Fibroblast of lung (primary cell): Measurements from ENCODE around the gene ACSF2.

Experiments used
- CTCF ChIP-seq, 2 donors: IDR thresholded peaks in 1 of 2; conservative IDR thresholded peaks in 1 of 2; 1 replicate in 1 of 2; 2 replicates in 1 of 2; pipeline ENCODE4 v1.5.1; 2011 to 2012; ENCODE audit warnings: low read length in 2 of 2, control low read depth in 1 of 2, inconsistent platforms in 1 of 2, low read depth in 1 of 2, mild to moderate bottlenecking in 1 of 2
- EZH2 ChIP-seq: IDR thresholded peaks from 2 replicates; pipeline ENCODE4 v1.5.1; 2012; ENCODE audit warnings: low read length, control low read depth, mild to moderate bottlenecking; ENCODE audit errors: missing control alignments

- TF ChIP-seq CTCF (conservative IDR thresholded peaks at IDR 0.05 in 1 of 2, IDR thresholded peaks at IDR 0.05 in 1 of 2; ENCODE audit: low read depth in 1 of 2, low read length in 2 of 2) (no peak), EZH2 (no peak)
These were observed 32.3 kb upstream of the ACSF2 start for GRCh38 chr17:50393700-50394099.
